Stomach smooth muscle (tissue), 2 donors: ENCODE results near the gene DNMBP.

Experiments
- H3K27ac ChIP-seq: one replicate; pipeline ENCODE4 v1.7.0; 2013; ENCODE audit warnings: mild to moderate bottlenecking, low read length, inconsistent platforms
- H3K27me3 ChIP-seq, 2 donors: one replicate each; pipeline ENCODE4 v1.7.0; 2013; ENCODE audit warnings: low read length in 2 of 2; ENCODE audit not compliant: insufficient read depth in 2 of 2, control insufficient read depth in 1 of 2
- H3K36me3 ChIP-seq, 2 donors: one replicate each; pipeline ENCODE4 v1.7.0; 2013; ENCODE audit warnings: low read length in 2 of 2; ENCODE audit not compliant: control insufficient read depth in 2 of 2, insufficient read depth in 2 of 2
- H3K4me1 ChIP-seq: one replicate; pipeline ENCODE4 v1.7.0; 2013; ENCODE audit warnings: low read length; ENCODE audit not compliant: control insufficient read depth, insufficient read depth
- H3K4me3 ChIP-seq, 2 donors: one replicate each; pipeline ENCODE4 v1.7.0; 2013; ENCODE audit warnings: low read length in 2 of 2
- H3K9ac ChIP-seq, 2 donors: one replicate each; pipeline ENCODE4 v1.7.0; 2013; ENCODE audit warnings: low read length in 2 of 2, mild to moderate bottlenecking in 1 of 2
- H3K9me3 ChIP-seq, 2 donors: one replicate each; pipeline ENCODE4 v1.7.0; 2013; ENCODE audit warnings: low read length in 2 of 2; ENCODE audit not compliant: control insufficient read depth in 2 of 2
- donor health status: healthy.
- donor health status: Pancreatic carcinoma.

The DNMBP gene

GRCh38 chr10:100036850-100037249 lies 27.1 kb upstream of the DNMBP start:
- H3K36me3 ChIP-seq, result no peaks in the 10 kb centered on the region
- H3K9me3 ChIP-seq, result no peaks in the 10 kb centered on the region
- H3K4me3 ChIP-seq, result no peak overlapping the region
- H3K9ac ChIP-seq, result no peak overlapping the region
- H3K4me1 ChIP-seq, result no peaks in the 10 kb centered on the region
- H3K27me3 ChIP-seq, result no peaks in the 10 kb centered on the region
- H3K27ac ChIP-seq, result no peak overlapping the region

- Histone ChIP-seq H3K4me1 (no peaks in the 10 kb centered on the region), H3K9ac (no peak overlapping the region), H3K9me3 (no peaks in the 10 kb centered on the region), H3K36me3 (no peaks in the 10 kb centered on the region), H3K4me3 (no peak overlapping the region), H3K27me3 (no peaks in the 10 kb centered on the region), H3K27ac (no peak overlapping the region)
Measured at GRCh38 chr10:100033766-100034418, 24.1 kb upstream of the DNMBP start.

GRCh38 chr10:100027416-100027815 lies 17.7 kb upstream of the DNMBP start:
- H3K36me3 ChIP-seq, result no peaks in the 10 kb centered on the region
- H3K9ac ChIP-seq, result no peak overlapping the region
- H3K4me1 ChIP-seq, result peaks cover 3% of the 10 kb centered on the region
- H3K9me3 ChIP-seq, result peaks cover 0 to 2% of the 10 kb centered on the region in 2 donors
- H3K27me3 ChIP-seq, result no peaks in the 10 kb centered on the region
- H3K27ac ChIP-seq, result no peak overlapping the region
- no peak overlapping the region for H3K4me3 ChIP-seq

DNA sequence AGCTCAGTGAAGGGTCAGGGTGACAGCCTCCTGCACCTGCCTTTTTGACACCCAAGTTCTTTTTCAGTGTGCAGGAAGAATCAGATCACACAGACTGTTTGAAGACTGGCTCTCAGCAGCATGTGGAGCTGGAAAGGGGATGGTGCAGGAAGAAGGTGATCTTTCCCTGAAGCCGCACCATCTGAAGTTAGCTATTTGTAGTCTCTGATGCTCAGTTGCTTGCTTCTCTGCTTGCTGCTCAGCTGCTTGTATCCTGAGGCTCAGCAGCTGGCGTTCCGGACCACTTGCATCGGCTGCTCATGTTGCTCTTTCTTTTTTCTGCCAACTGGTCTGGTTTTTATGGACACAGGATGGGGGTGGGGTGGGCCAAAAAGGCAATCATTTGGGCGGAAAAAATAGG lies 15.8 kb upstream of the DNMBP start:
- H3K4me3 ChIP-seq, result no peak overlapping the region
- peaks cover 3% of the 10 kb centered on the region for H3K4me1 ChIP-seq
- H3K36me3 ChIP-seq, result no peaks in the 10 kb centered on the region
- no peak overlapping the region for H3K27ac ChIP-seq
- H3K9me3 ChIP-seq, result peaks cover 0 to 2% of the 10 kb centered on the region in 2 donors
- H3K27me3 ChIP-seq, result no peaks in the 10 kb centered on the region
- H3K9ac ChIP-seq, result no peak overlapping the region

- no peak overlapping the region for H3K4me3 ChIP-seq
- H3K4me1 ChIP-seq, result peaks cover 3% of the 10 kb centered on the region
- H3K27ac ChIP-seq, result no peak overlapping the region
- peaks cover 0 to 2% of the 10 kb centered on the region in 2 donors for H3K9me3 ChIP-seq
- no peaks in the 10 kb centered on the region for H3K36me3 ChIP-seq
- H3K9ac ChIP-seq, result no peak overlapping the region
- peaks cover 0 to 2% of the 10 kb centered on the region in 2 donors for H3K27me3 ChIP-seq
Measured at GRCh38 chr10:100024748-100025147, 15.0 kb upstream of the DNMBP start.

- H3K27ac ChIP-seq, result no peak overlapping the region
- H3K9me3 ChIP-seq, result no peaks in the 10 kb centered on the region
- H3K9ac ChIP-seq, result no peak overlapping the region
- H3K36me3 ChIP-seq, result no peaks in the 10 kb centered on the region
- no peak overlapping the region for H3K4me3 ChIP-seq
- peaks cover 3% of the 10 kb centered on the region for H3K4me1 ChIP-seq
- peaks cover 0 to 2% of the 10 kb centered on the region in 2 donors for H3K27me3 ChIP-seq
Measured at GRCh38 chr10:100022403-100022802, 12.7 kb upstream of the DNMBP start.

GRCh38 chr10:100021322-100021721 lies 11.6 kb upstream of the DNMBP start:
- no peaks in the 10 kb centered on the region for H3K9me3 ChIP-seq
- H3K27ac ChIP-seq, result no peak overlapping the region
- peaks cover 3% of the 10 kb centered on the region for H3K4me1 ChIP-seq
- peaks cover 0 to 2% of the 10 kb centered on the region in 2 donors for H3K27me3 ChIP-seq
- no peaks in the 10 kb centered on the region for H3K36me3 ChIP-seq
- H3K9ac ChIP-seq, result no peak overlapping the region
- H3K4me3 ChIP-seq, result no peak overlapping the region

GRCh38 chr10:100020886-100021253 lies 11.1 kb upstream of the DNMBP start:
- Histone ChIP-seq H3K4me3 (no peak overlapping the region), H3K27ac (no peak overlapping the region), H3K27me3 (peaks cover 0 to 2% of the 10 kb centered on the region in 2 donors), H3K4me1 (peaks cover 3% of the 10 kb centered on the region), H3K9ac (no peak overlapping the region), H3K9me3 (no peaks in the 10 kb centered on the region), H3K36me3 (no peaks in the 10 kb centered on the region)

GRCh38 chr10:100020142-100020885 lies 10.6 kb upstream of the DNMBP start:
- H3K4me1 ChIP-seq, result peaks cover under 1% of the 10 kb centered on the region
- no peaks in the 10 kb centered on the region for H3K9me3 ChIP-seq
- no peak overlapping the region for H3K27ac ChIP-seq
- no peak overlapping the region for H3K4me3 ChIP-seq
- H3K27me3 ChIP-seq, result peaks cover 0 to 2% of the 10 kb centered on the region in 2 donors
- no peak overlapping the region for H3K9ac ChIP-seq
- no peaks in the 10 kb centered on the region for H3K36me3 ChIP-seq

GRCh38 chr10:100019787-100020141 lies 10.0 kb upstream of the DNMBP start:
- Histone ChIP-seq H3K27ac (no peak overlapping the region), H3K9me3 (no peaks in the 10 kb centered on the region), H3K4me1 (no peaks in the 10 kb centered on the region), H3K9ac (no peak overlapping the region), H3K36me3 (no peaks in the 10 kb centered on the region), H3K4me3 (no peak overlapping the region), H3K27me3 (peaks cover 0 to 2% of the 10 kb centered on the region in 2 donors)
